ENCODE measurements around the gene KLHL2. TPM values are rescaled to one million over a fixed set of nuclear protein-coding genes. Genes with fewer than 3 reads are reported as not detected.
"Not testable (repeated sequence)": the region's sequence is repeated elsewhere in the genome, so short reads cannot be mapped to it uniquely, and the experiment has no call there.

KLHL2 gene
- total RNA-seq, 1 experiment from 2014 or later = 12.4 TPM

- ATAC-seq = peak; percentile 46; the same call in 1 of the 2 replicates
- CTCF ChIA-PET; H3K27me3 Mint-ChIP-seq (ENCODE audit: low read depth); DNase-seq (ENCODE audit: low spot score); H3K27ac Mint-ChIP-seq; POLR2A ChIA-PET; H3K4me3 Mint-ChIP-seq; H3K9me3 Mint-ChIP-seq; H3K36me3 Mint-ChIP-seq: not testable (repeated sequence)
- peaks cover 13% of the 10 kb centered on the region for H3K4me1 Mint-ChIP-seq
These were observed 14.8 kb downstream of the KLHL2 start for GRCh38 chr4:165221993-165222650.

- H3K4me3 Mint-ChIP-seq = no peak overlapping the region
- peaks cover 13% of the 10 kb centered on the region for H3K4me1 Mint-ChIP-seq
- no peaks in the 10 kb centered on the region for H3K27me3 Mint-ChIP-seq (ENCODE audit: low read depth)
- no peaks in the 10 kb centered on the region for H3K36me3 Mint-ChIP-seq
- TF ChIP-seq CDX4 (CRISPR knock-in tag; IDR thresholded peaks at IDR 0.05; ENCODE audit: borderline replicate concordance) (no peak), USF1 (CRISPR knock-in tag; IDR thresholded peaks at IDR 0.05) (no peak), ZBTB43 (CRISPR knock-in tag; IDR thresholded peaks at IDR 0.05) (no peak), ELF4 (CRISPR knock-in tag; IDR thresholded peaks at IDR 0.05; ENCODE audit: low read depth) (no peak), USF2 (CRISPR knock-in tag; IDR thresholded peaks at IDR 0.05) (no peak), FOXP1 (CRISPR knock-in tag; IDR thresholded peaks at IDR 0.05; ENCODE audit: borderline replicate concordance) (no peak), ZNF232 (CRISPR knock-in tag; IDR thresholded peaks at IDR 0.05) (no peak), ZBTB21 (CRISPR knock-in tag; IDR thresholded peaks at IDR 0.05; ENCODE audit: borderline replicate concordance) (no peak), IRF1 (CRISPR knock-in tag; IDR thresholded peaks at IDR 0.05) (no peak), MLX (CRISPR knock-in tag; IDR thresholded peaks at IDR 0.05) (no peak), E2F4 (CRISPR knock-in tag; IDR thresholded peaks at IDR 0.05; ENCODE audit: borderline replicate concordance, low read depth) (no peak), HMGA2 (CRISPR knock-in tag; IDR thresholded peaks at IDR 0.05) (no peak), ZNF512 (CRISPR knock-in tag; IDR thresholded peaks at IDR 0.05; ENCODE audit: borderline replicate concordance) (no peak), TP53 (CRISPR knock-in tag; IDR thresholded peaks at IDR 0.05) (no peak), NFATC4 (CRISPR knock-in tag; IDR thresholded peaks at IDR 0.05) (no peak), RELA (CRISPR knock-in tag; IDR thresholded peaks at IDR 0.05; ENCODE audit: borderline replicate concordance) (no peak), E2F5 (CRISPR knock-in tag; IDR thresholded peaks at IDR 0.05) (no peak), PREB (CRISPR knock-in tag; IDR thresholded peaks at IDR 0.05; ENCODE audit: borderline replicate concordance) (no peak), NR1H2 (CRISPR knock-in tag; IDR thresholded peaks at IDR 0.05) (no peak), KAT7 (CRISPR knock-in tag; IDR thresholded peaks at IDR 0.05; ENCODE audit: borderline replicate concordance) (no peak)
- H3K27ac Mint-ChIP-seq = peak overlapping the region; percentile 67; the same call in 1 of the 2 replicates
- ChIA-PET POLR2A (no interaction called here), CTCF (no interaction called here)
- ATAC-seq (no peak), DNase-seq (ENCODE audit: low spot score) (no peak)
- no peaks in the 10 kb centered on the region for H3K9me3 Mint-ChIP-seq
These were observed 15.3 kb downstream of the KLHL2 start for GRCh38 chr4:165222651-165222994.

GRCh38 chr4:165227401-165227800 is 20.0 kb downstream of the KLHL2 start:
- POLR2A ChIA-PET; H3K4me3 Mint-ChIP-seq; H3K27me3 Mint-ChIP-seq (ENCODE audit: low read depth); DNase-seq (ENCODE audit: low spot score); ATAC-seq; H3K27ac Mint-ChIP-seq; CTCF ChIA-PET; H3K9me3 Mint-ChIP-seq; H3K36me3 Mint-ChIP-seq; H3K4me1 Mint-ChIP-seq: not testable (repeated sequence)

All from WTC11 (cell line).